HG02763 (cell line): Measurements from ENCODE around the gene PADI1.
"Not testable (repeated sequence)": the region's sequence is repeated elsewhere in the genome, so short reads cannot be mapped to it uniquely, and the experiment has no call there.

Experiments
- ATAC-seq: cut with Tn5 transposase; IDR thresholded peaks from one replicate; pipeline ENCODE4 v1.9.1; 2021; ENCODE audit warnings: mild to moderate bottlenecking, moderate library complexity; ENCODE audit not compliant: unreplicated experiment

PADI1 gene

DNA sequence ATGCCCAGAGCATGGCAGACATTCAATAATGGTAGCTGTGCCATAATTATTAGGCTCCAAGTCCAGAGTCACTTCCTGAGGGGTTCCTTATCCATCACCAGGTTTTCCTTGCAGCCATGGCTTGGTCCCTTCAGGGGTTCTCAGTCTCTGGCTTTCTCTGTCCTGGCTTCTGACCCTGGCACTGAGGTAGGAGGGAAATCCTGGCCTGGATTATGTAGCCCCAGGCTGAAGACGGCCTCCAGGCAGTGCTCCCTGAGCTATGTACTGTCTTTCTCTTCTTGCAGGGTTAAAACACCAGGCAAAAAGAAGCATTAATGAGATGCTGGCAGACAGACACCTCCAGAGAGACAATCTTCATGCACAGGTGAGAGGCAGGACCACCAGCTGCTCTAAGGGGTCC lies 34.5 kb downstream of the PADI1 start:
- ATAC-seq: no peak

DNA sequence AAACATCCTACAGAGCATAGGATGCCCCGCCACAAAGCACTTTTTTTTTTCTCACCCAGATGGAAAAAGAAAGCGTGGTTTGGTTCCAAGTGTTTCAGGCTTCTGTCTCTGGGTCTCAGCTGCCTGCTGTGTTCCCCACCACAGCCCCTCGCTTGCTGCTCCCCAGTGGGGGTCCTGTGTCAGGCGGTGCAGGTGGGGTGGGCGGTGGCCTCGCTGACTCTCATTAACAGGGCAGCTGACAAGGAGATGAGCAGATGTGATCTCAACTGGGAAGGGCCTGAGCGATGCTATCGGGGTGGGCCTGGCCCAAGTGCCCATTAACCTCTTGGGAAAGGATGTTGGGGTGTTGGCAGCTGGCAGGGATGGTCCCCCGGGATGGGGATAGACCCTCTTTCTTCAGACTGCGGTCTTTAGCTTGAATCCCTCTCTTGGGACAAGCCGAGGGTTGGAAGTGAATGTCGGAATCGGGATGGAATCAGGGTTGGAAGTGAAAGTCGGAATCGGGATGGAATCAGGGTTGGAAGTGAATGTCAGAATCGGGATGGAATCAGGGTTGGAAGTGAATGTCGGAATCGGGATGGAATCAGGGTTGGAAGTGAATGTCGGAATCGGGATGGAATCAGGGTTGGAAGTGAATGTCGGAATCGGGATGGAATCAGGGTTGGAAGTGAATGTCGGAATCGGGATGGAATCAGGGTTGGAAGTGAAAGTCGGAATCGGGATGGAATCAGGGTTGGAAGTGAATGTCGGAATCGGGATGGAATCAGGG lies 36.3 kb downstream of the PADI1 start:
- ATAC-seq: not testable (repeated sequence)

GRCh38 chr1:17241780-17242074 lies 36.8 kb downstream of the PADI1 start:
- ATAC-seq: not testable (repeated sequence)

GRCh38 chr1:17243274-17243673 lies 38.3 kb downstream of the PADI1 start:
- no peak for ATAC-seq

- no peak for ATAC-seq
These were observed 40.2 kb downstream of the PADI1 start for GRCh38 chr1:17244821-17245740.

DNA sequence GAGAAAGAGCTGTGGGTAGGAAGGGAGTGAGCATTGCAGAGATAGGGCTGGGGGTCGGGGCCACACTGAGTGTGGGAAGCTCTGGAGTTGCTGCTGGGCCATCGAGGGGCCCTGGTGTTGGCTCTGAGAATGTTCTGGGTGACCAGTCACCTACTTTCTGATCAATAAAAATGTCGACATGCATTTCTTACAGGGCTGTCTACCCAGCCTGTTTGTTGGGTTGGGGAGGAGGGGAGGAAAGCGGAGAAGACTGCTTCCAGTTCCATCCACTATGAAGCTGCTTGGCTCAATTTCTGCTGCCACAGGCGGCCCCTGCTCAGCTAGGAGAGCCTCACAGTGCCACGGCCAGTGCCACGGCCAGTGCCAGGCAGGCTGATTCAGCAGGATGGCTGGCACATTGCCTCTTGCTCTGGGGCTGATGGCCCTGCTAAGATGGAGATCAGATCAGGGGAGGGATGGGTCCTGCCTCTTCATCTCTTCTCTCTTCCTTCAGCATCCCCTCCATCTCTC lies 40.9 kb downstream of the PADI1 start:
- no peak for ATAC-seq

- no peak for ATAC-seq
These were observed 42.0 kb downstream of the PADI1 start for GRCh38 chr1:17246971-17247370.

DNA sequence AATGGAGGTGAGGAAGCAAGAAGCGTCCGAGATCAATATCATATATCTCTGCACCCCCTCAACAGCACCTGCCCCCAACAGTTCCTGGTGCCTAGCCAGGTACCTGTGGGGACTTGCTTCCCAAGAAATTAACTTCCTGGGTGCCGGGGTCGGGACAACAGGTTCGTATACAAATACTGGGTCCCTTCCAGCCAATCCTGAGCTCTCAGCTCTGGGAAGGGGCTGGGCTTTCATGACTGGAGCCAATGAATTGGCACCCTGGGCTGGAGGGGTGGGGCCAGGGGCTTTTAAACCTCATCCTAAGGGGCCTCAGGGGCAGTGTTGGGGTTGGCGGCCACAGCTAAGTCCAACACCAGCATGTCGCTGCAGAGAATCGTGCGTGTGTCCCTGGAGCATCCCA lies 43.9 kb downstream of the PADI1 start, which contains the start of gene PADI3:
TSS of gene PADI3 (plus strand) at position 318 of the 400 bp plus-strand sequence. CDS start at position 358, 40 bp downstream.
- no peak for ATAC-seq

DNA sequence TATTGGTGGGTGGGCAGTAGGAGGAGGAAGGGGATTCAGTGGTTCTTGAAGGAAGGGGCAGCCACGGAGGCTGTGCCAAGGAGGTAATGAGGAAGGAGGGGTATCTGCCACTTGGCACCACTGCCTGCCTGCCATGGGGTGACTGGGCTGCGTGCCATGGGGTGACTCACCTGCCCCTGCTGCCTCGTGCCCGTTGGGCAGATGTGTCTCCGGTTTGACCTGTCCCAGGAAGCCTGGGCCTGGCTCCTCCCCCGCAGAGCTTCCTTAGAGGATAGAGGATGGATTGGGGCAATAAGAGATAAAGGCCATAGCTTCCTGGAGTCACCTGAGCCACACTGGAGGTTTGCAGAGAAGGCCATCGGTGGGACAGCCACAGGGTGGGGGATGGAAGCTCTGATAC lies 45.7 kb downstream of the PADI1 start:
- ATAC-seq: no peak

DNA sequence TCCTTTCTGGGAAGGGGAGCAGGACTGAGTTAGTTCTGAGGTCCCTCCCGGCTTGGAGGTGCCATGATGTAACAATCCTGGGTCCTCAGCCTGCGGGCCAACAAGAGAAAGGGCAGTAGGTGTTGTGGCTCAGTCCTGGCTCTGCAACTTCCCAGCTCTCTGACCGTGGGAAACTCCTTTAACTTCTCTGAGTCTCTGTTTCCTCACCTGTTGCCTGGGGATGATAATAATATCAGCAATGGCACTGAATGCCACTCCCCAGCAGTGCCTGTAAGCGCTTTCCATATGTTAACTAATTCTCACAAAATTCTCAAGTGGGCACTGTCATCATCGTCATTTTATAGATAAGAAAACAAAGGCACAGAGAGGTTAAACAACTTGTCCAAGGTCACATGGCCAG lies 46.3 kb downstream of the PADI1 start:
- ATAC-seq: no peak

- ATAC-seq: no peak
These were observed 46.9 kb downstream of the PADI1 start for GRCh38 chr1:17251701-17252376.

DNA sequence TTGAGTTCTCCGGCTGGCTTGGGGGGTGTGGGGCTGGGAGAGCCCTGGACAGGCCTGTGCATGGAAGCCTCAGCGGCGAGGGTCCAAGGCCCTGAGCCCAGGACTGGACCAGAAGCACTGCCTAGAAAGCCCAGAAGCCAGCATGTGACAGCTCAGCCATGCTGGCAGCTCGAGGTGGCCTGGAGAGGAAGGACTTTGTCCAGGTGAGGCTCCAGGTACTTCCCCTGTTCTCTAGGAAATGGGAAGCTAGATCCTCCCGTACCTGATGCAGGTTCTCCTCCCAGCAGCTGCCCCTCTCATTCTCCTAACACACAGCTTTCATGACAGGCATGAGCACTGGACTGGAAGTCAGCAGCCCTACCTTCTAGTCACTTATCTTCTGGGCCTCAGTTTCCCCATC lies 50.4 kb downstream of the PADI1 start:
- ATAC-seq: no peak

DNA sequence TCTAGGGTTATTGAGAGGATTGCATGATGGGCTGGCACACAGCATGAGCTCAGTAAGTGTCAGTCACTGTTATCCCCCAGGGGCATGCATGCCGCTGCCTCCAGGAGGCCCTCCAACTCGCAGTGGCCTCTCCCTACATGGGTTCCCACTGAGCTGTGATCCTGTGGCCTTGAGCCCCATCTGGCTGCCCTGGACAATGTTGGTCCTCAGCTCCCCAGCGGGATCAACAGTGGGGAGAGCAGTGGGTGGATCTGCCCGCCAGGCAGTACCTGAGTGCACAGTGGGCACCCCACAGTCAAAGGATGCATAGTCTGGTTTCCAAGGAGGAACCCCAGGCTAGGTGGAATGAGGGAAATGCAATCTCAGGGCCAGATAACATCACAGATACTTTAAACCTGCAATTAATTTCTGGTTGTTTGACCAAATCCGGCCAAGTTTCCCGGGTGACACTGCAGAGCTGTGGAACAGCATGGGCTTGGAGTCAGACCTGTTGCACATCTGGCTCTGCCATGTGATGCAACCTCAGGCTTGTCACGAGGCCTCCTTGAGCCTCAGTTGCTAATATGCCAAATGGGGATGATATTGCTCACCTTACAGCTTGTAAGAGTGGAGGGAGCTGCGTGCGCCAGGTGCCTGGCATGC lies 53.3 kb downstream of the PADI1 start:
- no peak for ATAC-seq

GRCh38 chr1:17258758-17259130 lies 53.8 kb downstream of the PADI1 start:
- no peak for ATAC-seq

DNA sequence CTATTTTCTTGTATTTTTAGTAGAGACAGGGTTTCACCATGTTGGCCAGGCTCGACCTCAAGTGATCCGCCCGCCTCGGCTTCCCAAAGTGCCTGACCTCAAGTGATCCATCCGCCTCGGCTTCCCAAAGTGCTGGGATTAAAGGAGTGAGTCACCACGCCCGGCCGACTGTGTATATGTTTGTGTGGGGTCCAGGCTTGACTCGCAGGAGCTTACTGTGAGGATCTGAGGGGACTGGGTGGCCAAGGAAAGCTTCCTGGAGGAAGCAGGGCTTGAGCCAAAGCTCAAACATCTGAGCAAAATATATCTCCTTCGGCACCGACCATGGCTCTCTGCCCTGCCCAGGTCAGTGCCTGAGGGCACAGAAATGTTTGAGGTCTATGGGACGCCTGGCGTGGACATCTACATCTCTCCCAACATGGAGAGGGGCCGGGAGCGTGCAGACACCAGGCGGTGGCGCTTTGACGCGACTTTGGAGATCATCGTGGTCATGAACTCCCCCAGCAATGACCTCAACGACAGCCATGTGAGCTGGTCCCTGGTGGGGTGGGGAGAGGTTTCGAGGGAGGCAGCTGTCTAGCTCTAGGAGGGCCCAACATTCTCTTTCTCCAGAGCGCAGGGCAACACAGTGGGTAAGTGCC lies 54.4 kb downstream of the PADI1 start:
- no peak for ATAC-seq

- no peak for ATAC-seq
These were observed 55.3 kb downstream of the PADI1 start for GRCh38 chr1:17260264-17260663.

DNA sequence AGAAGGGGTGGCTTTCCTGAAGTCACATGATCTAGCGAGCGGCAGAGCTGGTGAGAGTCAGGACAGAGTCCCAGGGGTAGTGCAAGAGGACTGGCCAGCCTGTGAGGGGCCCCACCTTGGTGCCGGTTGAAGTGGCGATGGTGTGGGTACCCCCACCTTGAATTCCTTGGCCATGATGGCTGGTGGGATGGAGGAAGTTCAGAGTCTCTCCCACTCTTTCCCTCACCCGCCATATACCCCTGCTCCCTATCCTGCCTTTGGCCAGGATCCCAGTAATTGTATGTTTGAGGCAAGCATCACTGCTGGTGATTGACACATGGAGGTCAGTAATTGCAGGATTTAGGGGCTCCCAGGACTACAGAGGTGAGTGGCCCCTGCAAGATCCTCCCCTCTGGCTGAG lies 55.8 kb downstream of the PADI1 start:
- ATAC-seq: no peak

- no peak for ATAC-seq
These were observed 59.0 kb downstream of the PADI1 start for GRCh38 chr1:17263936-17264335.

DNA sequence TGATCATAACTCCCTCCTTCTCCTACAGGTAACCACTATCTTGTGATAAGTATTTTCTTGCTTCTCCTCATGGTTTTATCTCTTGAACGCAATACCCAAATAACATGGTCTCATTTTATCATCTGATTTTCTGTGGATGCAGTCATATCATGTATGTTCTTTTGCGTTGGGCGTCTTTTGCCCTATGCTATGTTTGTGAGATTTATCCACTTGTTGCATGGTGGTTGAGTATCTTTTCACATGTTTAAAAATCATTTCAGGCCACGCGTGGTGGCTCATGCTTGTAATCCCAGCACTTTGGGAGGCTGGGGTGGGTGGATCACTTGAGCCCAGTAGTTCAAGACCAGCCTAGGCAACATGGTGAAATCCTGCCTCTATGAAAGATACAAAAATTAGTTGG lies 59.5 kb downstream of the PADI1 start:
- no peak for ATAC-seq

DNA sequence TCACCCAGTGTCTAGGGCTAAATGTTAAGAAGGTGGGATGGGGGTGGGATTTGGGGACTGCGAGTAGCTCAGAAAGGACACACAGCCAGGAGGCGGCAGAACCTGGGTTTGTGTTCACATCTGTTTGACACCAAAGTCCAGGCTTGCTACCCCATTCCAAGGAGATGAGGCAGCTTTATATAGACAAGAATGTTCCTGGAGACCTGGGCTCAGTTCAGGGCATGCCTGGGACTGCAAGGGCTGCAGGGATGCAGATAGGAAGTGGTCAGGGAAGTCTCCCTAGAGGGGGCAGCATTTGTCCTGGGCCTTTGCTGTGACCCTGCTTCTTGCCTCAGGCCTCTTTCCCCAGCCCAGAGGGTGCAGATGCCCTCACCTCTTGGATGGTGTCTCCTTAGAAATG lies 60.2 kb downstream of the PADI1 start:
- no peak for ATAC-seq
